ENCODE results near the gene PPP2R2D.
"Not testable (repeated sequence)": the region's sequence is repeated elsewhere in the genome, so short reads cannot be mapped to it uniquely, and the experiment has no call there.

The PPP2R2D gene

GRCh38 chr10:131866673-131867072 is 34.1 kb upstream of the PPP2R2D start:
- DNase-seq (ENCODE audit: low read depth, low spot score): no peak

GRCh38 chr10:131868436-131868835 is 32.4 kb upstream of the PPP2R2D start:
- DNase-seq (ENCODE audit: low read depth, low spot score): no peak

- DNase-seq (ENCODE audit: low read depth, low spot score): no peak
These were observed 31.5 kb upstream of the PPP2R2D start for GRCh38 chr10:131869344-131869743.

GRCh38 chr10:131870411-131870810 is 30.4 kb upstream of the PPP2R2D start:
- no peak for DNase-seq (ENCODE audit: low read depth, low spot score)

GRCh38 chr10:131870831-131871672 is 29.8 kb upstream of the PPP2R2D start:
- no peak for DNase-seq (ENCODE audit: low read depth, low spot score)

- no peak for DNase-seq (ENCODE audit: low read depth, low spot score)
These were observed 29.2 kb upstream of the PPP2R2D start for GRCh38 chr10:131871673-131872005.

- no peak for DNase-seq (ENCODE audit: low read depth, low spot score)
These were observed 28.6 kb upstream of the PPP2R2D start for GRCh38 chr10:131872011-131872826.

- peak; percentile 29 for DNase-seq (ENCODE audit: low read depth, low spot score)
These were observed 27.9 kb upstream of the PPP2R2D start for GRCh38 chr10:131872827-131873375.

GRCh38 chr10:131874991-131875451 is 25.8 kb upstream of the PPP2R2D start:
- DNase-seq (ENCODE audit: low read depth, low spot score): peak; percentile 93

- no peak for DNase-seq (ENCODE audit: low read depth, low spot score)
These were observed 25.3 kb upstream of the PPP2R2D start for GRCh38 chr10:131875501-131875900.

GRCh38 chr10:131876017-131876416 is 24.8 kb upstream of the PPP2R2D start:
- DNase-seq (ENCODE audit: low read depth, low spot score): peak; percentile 26

- no peak for DNase-seq (ENCODE audit: low read depth, low spot score)
These were observed 24.3 kb upstream of the PPP2R2D start for GRCh38 chr10:131876508-131876907.

- no peak for DNase-seq (ENCODE audit: low read depth, low spot score)
These were observed 20.7 kb upstream of the PPP2R2D start for GRCh38 chr10:131880016-131880590.

GRCh38 chr10:131881104-131881880 is 19.5 kb upstream of the PPP2R2D start:
- DNase-seq (ENCODE audit: low read depth, low spot score): no peak

GRCh38 chr10:131882151-131882550 is 18.7 kb upstream of the PPP2R2D start:
- DNase-seq (ENCODE audit: low read depth, low spot score): no peak

GRCh38 chr10:131882590-131883451 is 18.0 kb upstream of the PPP2R2D start:
- no peak for DNase-seq (ENCODE audit: low read depth, low spot score)

GRCh38 chr10:131883621-131884393 is 17.0 kb upstream of the PPP2R2D start:
- not testable (repeated sequence) for DNase-seq (ENCODE audit: low read depth, low spot score)

- DNase-seq (ENCODE audit: low read depth, low spot score): peak; percentile 89
These were observed 15.2 kb upstream of the PPP2R2D start for GRCh38 chr10:131885391-131886165.

- peak; percentile 34 for DNase-seq (ENCODE audit: low read depth, low spot score)
These were observed 14.6 kb upstream of the PPP2R2D start for GRCh38 chr10:131886237-131886636.
